Stimulated activated CD4-positive, alpha-beta T cell treated with anti-CD3 and anti-CD28 coated beads, Interleukin-12 subunit alpha, Interleukin-12 subunit beta, amount 100 ng/mL, for 48 hours (primary cell): Measurements from ENCODE around the gene UGT1A3.
"Not testable (repeated sequence)": the region's sequence is repeated elsewhere in the genome, so short reads cannot be mapped to it uniquely, and the experiment has no call there.

Experiments
- DNase-seq, 3 donors: peaks; one replicate each; pipeline ENCODE4 v3.0.0-alpha.2; 2020; ENCODE audit warnings: low read depth in 2 of 3, low spot score in 1 of 3

UGT1A3 gene

DNA sequence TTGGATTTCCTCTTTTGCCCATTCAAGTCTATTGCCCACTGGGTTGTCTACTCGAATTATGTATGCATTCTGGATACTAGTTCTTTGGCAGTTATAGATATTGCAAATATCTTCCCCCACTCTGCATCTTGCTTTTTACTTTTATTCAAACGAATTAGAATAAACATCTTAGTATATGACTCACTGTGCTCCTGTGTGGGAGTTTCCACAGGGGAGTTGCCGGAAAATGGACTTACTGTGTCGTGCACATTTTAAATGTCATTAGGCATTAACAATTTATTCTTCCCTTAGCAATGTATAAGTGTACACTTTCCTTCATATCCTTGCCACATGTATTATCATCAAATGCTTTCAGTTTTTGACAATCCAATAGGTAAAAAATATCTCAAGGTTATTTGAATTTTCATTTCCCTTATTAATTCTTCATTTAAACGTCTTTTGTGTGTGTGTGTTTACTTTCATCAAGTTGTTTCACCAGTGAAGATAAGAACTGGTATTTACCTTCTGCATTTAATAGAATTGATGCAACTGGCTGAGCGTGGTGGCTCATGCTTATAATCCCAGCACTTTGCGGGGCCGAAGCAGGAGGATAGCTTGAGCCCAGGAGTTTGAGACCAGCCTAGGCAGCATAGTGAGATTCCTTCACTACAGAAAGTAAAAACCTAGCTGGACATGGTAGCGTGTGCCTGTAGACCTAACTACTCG lies 20.8 kb upstream of the UGT1A3 start:
- DNase-seq: no peak

DNA sequence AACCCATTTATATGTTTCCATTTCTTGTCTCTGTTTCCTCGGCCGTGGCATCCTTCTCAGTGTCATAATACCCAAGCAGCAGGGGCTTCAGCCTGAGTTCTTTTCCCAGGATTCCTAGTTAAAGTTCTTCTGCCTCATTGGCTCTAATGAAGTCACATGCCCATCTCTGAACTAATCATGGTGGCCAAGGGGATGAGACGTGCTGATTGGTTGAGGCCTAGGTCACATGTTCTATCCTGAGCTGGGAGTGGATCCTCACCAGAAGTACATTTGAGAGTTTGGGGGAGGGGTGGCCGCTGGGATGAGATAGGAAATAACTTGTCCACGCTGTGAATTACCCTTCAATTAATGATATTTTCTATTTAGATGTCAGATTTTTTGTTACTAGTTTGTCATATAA lies 19.9 kb upstream of the UGT1A3 start:
- no peak for DNase-seq

- DNase-seq: peak; percentile 29 to 62 (median 62)
Measured at GRCh38 chr2:233711312-233712008, 17.4 kb upstream of the UGT1A3 start.

DNA sequence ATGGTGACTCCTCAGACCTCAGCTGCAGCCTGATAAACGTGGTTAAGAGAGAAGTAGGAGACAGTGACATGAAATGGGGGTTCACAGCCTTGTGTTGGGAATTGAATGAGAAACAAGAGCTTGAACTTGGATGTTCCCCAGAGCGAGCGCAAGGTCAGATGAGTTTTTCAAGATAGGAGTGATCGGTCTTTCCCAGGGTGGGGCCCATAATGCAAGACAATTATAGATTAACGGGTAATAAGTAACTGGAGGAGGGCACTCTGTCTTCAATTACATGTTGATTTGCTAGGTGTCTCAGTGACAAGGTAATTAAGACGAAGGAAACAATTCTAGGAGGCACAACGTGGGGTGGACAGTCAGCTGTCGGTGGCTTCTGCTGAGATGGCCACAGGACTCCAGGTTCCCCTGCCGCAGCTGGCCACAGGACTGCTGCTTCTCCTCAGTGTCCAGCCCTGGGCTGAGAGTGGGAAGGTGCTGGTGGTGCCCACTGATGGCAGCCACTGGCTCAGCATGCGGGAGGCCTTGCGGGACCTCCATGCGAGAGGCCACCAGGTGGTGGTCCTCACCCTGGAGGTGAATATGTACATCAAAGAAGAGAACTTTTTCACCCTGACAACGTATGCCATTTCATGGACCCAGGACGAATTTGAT lies 16.1 kb upstream of the UGT1A3 start, which contains the start of gene UGT1A5:
UGT1A5 (plus strand) TSS at position 297 of the 651 bp plus-strand sequence; CDS start at position 382, 85 bp downstream.
- DNase-seq: no peak

DNA sequence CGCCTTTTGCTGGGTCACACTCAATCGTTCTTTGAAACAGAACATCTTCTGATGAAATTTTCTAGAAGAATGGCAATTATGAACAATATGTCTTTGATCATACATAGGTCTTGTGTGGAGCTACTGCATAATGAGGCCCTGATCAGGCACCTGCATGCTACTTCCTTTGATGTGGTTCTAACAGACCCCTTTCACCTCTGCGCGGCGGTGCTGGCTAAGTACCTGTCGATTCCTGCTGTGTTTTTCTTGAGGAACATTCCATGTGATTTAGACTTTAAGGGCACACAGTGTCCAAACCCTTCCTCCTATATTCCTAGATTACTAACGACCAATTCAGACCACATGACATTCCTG lies 15.6 kb upstream of the UGT1A3 start:
- DNase-seq: no peak

DNA sequence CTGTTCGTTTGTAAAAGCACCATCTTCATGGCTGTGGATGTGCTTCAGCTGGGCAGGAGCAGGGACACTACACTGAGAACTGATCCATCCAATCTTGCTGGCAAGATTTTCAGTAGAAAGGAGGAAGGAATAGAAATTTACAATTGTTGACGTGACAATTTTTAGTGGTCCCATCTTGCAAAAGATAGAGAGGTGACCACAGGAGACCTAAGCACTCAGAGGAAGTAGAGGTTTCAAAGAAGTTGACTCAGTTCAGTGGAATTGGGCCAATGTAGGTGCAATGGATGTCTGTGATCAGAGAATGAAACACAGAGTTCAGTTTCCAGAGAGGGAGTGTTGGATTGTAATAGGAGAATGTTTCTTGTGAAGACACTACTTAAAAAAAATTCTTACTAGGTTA lies 14.7 kb upstream of the UGT1A3 start:
- no peak for DNase-seq

DNA sequence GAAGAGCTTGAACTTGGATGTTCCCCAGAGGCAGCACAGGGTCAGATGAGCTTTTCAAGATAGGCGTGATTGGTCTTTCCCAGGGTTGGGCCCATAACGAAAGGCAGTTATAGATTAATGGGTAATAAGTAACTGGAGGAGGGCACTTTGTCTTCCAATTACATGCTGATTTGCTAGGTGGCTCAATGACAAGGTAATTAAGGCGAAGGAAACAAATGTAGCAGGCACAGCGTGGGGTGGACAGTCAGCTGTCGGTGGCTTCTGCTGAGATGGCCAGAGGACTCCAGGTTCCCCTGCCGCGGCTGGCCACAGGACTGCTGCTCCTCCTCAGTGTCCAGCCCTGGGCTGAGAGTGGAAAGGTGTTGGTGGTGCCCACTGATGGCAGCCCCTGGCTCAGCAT lies 10.3 kb upstream of the UGT1A3 start, which contains the start of gene UGT1A4:
UGT1A4 (plus strand) TSS at position 185 of the 400 bp plus-strand sequence; CDS start at position 270, 85 bp downstream.
- DNase-seq: no peak

DNA sequence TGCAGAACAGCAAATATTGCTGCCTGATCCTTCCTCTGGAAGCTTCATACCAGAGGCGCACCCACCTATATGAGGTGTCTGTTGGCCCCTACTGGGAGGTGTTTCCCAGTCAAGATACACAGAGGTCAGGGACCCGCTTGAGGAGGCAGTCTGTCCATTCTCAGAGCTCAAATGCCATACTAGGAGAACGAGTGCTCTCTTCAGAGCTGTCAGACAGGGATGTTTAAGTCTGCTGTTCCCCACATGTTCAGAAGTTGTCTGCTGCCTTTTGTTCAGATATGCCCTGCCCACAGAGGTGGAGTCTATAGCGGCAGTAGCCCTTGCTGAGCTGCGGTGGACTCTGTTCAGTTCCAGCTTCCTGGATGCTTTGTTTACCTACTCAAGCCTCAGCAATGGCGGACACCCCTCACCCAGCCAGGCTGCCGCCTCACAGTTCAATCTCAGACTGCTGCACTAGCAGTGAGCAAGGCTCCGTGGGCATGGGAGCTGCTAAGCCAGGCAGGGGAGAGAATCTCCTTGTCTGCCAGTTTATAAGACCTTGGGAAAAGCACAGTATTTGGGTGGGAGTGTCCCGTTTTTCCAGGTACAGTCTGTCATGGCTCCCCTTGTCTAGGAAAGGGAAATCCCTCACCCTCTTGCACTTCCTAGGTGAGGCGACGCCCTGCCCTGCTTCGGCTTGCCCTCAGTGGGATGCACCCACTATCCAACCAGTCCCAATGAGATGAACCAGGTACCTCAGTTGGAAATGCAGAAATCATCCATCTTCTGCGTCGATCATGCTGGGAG lies 8.2 kb downstream of the UGT1A3 start:
- not testable (repeated sequence) for DNase-seq

- no peak for DNase-seq
Measured at GRCh38 chr2:233740870-233741269, 12.0 kb downstream of the UGT1A3 start.

DNA sequence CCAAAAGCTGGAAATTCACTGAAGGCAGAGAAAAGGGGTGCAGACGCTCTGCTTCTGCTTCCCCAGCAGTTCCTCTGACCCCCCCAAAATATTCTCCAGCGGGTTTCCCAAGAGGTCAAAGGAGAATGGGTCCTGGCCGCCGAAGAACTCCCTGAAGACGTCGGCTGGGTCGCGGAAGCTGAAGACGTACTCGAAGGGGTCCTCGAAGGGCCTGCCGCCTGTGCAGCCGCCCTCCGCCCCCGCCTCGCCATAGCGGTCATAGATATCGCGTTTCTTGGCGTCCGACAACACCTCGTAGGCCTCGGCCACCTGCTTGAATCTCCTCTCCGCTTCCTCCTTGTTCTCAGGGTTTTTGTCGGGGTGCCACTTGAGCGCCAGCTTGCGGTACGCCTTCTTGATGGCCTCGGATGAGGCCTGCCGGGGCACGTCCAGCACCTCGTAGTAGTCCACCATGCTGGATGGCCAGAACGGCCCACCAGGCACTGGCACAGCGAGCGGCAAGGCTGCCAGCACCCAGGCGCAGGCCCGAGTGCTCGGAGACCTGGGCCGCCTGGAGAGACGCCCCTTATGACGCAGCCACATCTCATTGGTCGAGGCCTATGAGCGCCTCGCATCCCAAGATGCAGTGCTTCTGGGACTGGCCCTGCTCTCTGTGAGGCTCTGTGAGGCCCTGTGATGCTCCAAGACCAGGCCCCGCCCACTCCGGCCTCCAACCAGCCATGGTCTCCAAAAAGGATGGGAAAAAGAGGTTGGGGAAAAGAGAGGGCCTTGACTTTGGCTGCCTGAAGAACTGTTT lies 14.8 kb downstream of the UGT1A3 start:
- no peak for DNase-seq

DNA sequence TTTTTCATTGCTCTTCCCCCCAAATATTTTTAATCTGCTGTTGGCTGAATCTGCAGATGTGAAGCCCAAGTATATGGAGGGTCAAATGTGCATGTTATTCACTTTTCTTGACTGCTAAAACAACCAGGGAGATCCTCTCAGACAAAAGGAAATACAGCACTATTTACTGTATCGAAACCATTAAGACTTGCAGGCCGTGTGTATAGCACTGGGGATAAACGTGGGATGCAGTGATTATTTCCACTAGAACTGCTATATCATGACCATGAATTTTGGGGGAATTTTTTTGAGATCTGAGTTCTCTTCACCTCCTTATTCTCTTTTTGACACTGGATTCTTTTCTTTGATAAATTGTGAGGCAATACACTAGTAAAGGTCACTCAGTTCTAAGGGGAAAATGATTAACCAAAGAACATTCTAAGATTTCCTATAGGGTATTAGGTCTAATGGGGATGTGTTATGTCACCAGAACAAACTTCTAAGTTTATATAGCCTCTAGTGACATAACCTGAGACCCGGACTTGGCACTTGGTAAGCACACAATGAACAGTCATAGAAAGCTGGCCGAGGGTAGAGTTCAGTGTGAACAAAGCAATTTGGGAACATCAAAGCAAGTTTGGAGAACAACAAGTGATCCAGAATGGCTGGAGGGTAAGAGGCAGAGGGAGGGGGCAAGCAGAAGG lies 16.4 kb downstream of the UGT1A3 start:
- DNase-seq: no peak

GRCh38 chr2:233745838-233746237 lies 17.0 kb downstream of the UGT1A3 start:
- not testable (repeated sequence) for DNase-seq

DNA sequence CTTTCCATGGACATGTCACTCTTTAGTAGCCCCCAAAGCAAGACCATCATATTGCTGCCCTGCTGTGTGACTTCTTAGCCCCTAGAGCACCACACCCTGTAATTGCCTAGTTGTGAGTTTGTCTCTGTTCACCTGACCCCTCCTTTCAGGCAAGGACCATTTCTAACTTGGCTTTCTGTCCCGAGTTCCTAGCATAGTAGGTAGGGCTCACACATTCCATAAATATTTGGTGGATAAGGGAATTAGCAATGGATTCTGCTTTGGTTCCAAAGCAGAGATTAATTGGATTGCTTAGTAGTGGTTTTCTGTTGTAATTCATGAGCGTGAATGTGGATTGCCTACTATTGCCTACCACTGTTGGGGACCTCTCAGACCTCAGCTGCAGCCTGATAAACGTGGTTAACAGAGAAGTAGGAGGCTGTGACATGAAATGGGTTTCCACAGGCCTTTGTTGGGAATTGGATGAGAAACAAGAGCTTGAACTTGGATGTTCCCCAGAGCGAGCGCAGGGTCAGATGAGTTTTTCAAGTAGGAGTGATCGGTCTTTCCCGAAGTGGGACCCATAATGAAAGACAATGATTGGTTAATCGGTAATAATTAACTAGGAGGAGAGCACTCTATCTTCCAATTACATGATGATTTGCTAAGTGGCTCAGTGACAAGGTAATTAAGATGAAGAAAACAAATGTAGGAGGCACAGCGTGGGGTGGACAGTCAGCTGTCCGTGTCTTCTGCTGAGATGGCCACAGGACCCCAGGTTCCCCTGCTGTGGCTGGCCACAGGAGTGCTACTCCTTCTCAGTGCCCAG lies 17.8 kb downstream of the UGT1A3 start:
- no peak for DNase-seq

GRCh38 chr2:233747283-233747544 lies 18.4 kb downstream of the UGT1A3 start:
- DNase-seq: no peak

- DNase-seq: not testable (repeated sequence)
Measured at GRCh38 chr2:233750689-233751088, 21.8 kb downstream of the UGT1A3 start.

GRCh38 chr2:233751212-233752009 lies 22.6 kb downstream of the UGT1A3 start:
- not testable (repeated sequence) for DNase-seq

GRCh38 chr2:233754872-233755611 lies 26.2 kb downstream of the UGT1A3 start:
- DNase-seq: no peak
